ENCODE results near the gene FASN.
A peak's percentile ranks its signal among the peaks of the same experiment; 100 is the strongest.

The FASN gene

DNA sequence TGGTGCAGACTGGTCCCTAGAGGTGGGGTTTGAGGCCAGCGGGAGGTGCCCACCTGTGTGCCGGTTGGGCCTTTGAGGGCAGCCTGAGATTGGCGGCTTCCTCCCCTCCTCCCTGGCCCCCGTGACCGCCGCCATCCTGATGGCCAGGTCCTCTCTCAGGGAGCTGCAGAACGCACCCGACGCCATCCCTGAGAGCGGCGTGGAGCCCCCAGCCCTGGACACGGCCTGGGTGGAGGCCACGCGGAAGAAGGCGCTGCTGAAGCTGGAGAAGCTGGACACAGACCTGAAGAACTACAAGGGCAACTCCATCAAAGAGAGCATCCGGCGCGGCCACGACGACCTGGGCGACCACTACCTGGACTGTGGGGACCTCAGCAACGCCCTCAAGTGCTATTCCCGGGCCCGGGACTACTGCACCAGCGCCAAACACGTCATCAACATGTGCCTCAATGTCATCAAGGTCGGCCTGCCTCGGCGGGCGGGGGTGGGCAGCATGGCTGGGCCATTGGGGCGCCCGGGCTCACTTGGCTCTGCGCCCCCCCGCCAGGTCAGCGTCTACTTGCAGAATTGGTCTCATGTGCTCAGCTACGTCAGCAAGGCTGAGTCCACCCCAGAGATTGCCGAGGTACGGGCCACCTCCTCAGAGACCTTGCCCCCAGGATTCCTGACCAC, 43.5 kb downstream of the FASN start:
- no peak overlapping the region for H3K18ac ChIP-seq (ENCODE audit: low read depth in 1 of 2, low read length in 2 of 2)
- 97% methylated on average over 38 of the region's 38 CpGs for WGBS
- no peak overlapping the region for H2BK5ac ChIP-seq (ENCODE audit: low read depth, low read length, poor library complexity, severe bottlenecking)
- H3K23ac ChIP-seq (ENCODE audit: low read length in 2 of 2), result no peak overlapping the region
- H3K27me3 ChIP-seq (ENCODE audit: control insufficient read depth in 1 of 2, insufficient read depth in 1 of 2, low read length in 2 of 2), result no peaks in the 10 kb centered on the region
- no peak overlapping the region for H2BK15ac ChIP-seq (ENCODE audit: low read depth, poor library complexity, severe bottlenecking)
- H3K79me1 ChIP-seq (replicated peaks; ENCODE audit: low read length, poor library complexity, severe bottlenecking), result peaks cover 49% of the 10 kb centered on the region
- H4K91ac ChIP-seq (ENCODE audit: low read length), result no peak overlapping the region
- H2BK12ac ChIP-seq (ENCODE audit: low read length in 2 of 2), result no peak overlapping the region
- H2AFZ ChIP-seq (ENCODE audit: low read depth, low read length), result no peak overlapping the region
- H3K4me2 ChIP-seq (ENCODE audit: low read length, poor library complexity, severe bottlenecking), result no peak overlapping the region
- H3K4me1 ChIP-seq (ENCODE audit: control insufficient read depth, insufficient read depth, low read depth, low read length), result peaks cover 38% of the 10 kb centered on the region
- no peak for DNase-seq
- H4K8ac ChIP-seq (ENCODE audit: low read length), result no peak overlapping the region
- H3K4ac ChIP-seq (ENCODE audit: low read depth in 1 of 2, low read length in 2 of 2), result no peak overlapping the region
- H3K9ac ChIP-seq (ENCODE audit: low read length), result no peak overlapping the region
- H3K14ac ChIP-seq (ENCODE audit: low read length in 2 of 2), result no peak overlapping the region
- H3K27ac ChIP-seq (ENCODE audit: low read length, poor library complexity, severe bottlenecking), result no peak overlapping the region
- no peak overlapping the region for H2BK120ac ChIP-seq (ENCODE audit: low read depth, low read length)
- H3K36me3 ChIP-seq (ENCODE audit: control insufficient read depth in 1 of 2, insufficient read depth in 2 of 2, low read depth in 1 of 2, low read length in 2 of 2), result peaks cover 63 to 79% of the 10 kb centered on the region in 2 experiments
- no peaks in the 10 kb centered on the region for H3K9me3 ChIP-seq (ENCODE audit: control insufficient read depth, low read length)
- H3K4me3 ChIP-seq (ENCODE audit: insufficient read depth in 1 of 2, low read depth in 1 of 2, low read length in 2 of 2), result no peak overlapping the region
- no peak overlapping the region for H2AK5ac ChIP-seq (ENCODE audit: low read length, severe bottlenecking)

GRCh38 chr17:82053556-82054263, 44.3 kb downstream of the FASN start:
- 98% methylated on average over 28 of the region's 28 CpGs for whole genome bisulfite sequencing
- DNase-seq, result no peak
- H2BK12ac ChIP-seq (ENCODE audit: low read length in 2 of 2), result no peak overlapping the region
- no peak overlapping the region for H3K18ac ChIP-seq (ENCODE audit: low read depth in 1 of 2, low read length in 2 of 2)
- no peak overlapping the region for H2AK5ac ChIP-seq (ENCODE audit: low read length, severe bottlenecking)
- no peak overlapping the region for H2BK5ac ChIP-seq (ENCODE audit: low read depth, low read length, poor library complexity, severe bottlenecking)
- no peak overlapping the region for H2BK120ac ChIP-seq (ENCODE audit: low read depth, low read length)
- no peak overlapping the region for H3K27ac ChIP-seq (ENCODE audit: low read length, poor library complexity, severe bottlenecking)
- no peak overlapping the region for H2AFZ ChIP-seq (ENCODE audit: low read depth, low read length)
- no peak overlapping the region for H3K4me2 ChIP-seq (ENCODE audit: low read length, poor library complexity, severe bottlenecking)
- no peak overlapping the region for H3K23ac ChIP-seq (ENCODE audit: low read length in 2 of 2)
- no peaks in the 10 kb centered on the region for H3K27me3 ChIP-seq (ENCODE audit: control insufficient read depth in 1 of 2, insufficient read depth in 1 of 2, low read length in 2 of 2)
- peaks cover 52% of the 10 kb centered on the region for H3K79me1 ChIP-seq (replicated peaks; ENCODE audit: low read length, poor library complexity, severe bottlenecking)
- no peak overlapping the region for H3K4ac ChIP-seq (ENCODE audit: low read depth in 1 of 2, low read length in 2 of 2)
- H3K4me3 ChIP-seq (ENCODE audit: insufficient read depth in 1 of 2, low read depth in 1 of 2, low read length in 2 of 2), result peak overlapping the region in 1 of 2 experiments; percentile 85
- H4K8ac ChIP-seq (ENCODE audit: low read length), result no peak overlapping the region
- H4K91ac ChIP-seq (ENCODE audit: low read length), result peak overlapping the region; percentile 36
- H2BK15ac ChIP-seq (ENCODE audit: low read depth, poor library complexity, severe bottlenecking), result no peak overlapping the region
- no peak overlapping the region for H3K14ac ChIP-seq (ENCODE audit: low read length in 2 of 2)
- H3K36me3 ChIP-seq (ENCODE audit: control insufficient read depth in 1 of 2, insufficient read depth in 2 of 2, low read depth in 1 of 2, low read length in 2 of 2), result peaks cover 64 to 79% of the 10 kb centered on the region in 2 experiments
- peak overlapping the region; percentile 85 for H3K9ac ChIP-seq (ENCODE audit: low read length)
- no peaks in the 10 kb centered on the region for H3K9me3 ChIP-seq (ENCODE audit: control insufficient read depth, low read length)
- H3K4me1 ChIP-seq (ENCODE audit: control insufficient read depth, insufficient read depth, low read depth, low read length), result peaks cover 37% of the 10 kb centered on the region

DNA sequence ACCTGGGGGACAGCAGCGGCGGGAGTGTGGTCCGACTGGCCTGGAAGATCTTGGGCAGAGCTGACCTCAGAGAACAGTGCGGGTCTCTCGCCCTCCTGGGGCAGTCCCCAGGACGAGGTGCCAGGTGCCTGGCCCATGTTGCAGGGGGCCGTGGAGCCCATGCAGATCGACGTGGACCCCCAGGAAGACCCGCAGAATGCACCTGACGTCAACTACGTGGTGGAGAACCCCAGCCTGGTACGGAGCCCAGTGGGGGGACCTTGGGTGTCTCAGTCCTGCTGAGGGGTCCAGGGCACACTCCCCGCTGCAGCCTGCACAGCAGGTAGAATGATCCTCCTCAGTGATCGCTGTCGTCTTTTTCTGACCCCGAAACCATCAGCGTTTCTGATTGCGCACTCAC, 44.9 kb downstream of the FASN start:
- Histone ChIP-seq H2AFZ (ENCODE audit: low read depth, low read length) (no peak overlapping the region), H3K27me3 (ENCODE audit: control insufficient read depth in 1 of 2, insufficient read depth in 1 of 2, low read length in 2 of 2) (no peaks in the 10 kb centered on the region), H2BK120ac (ENCODE audit: low read depth, low read length) (no peak overlapping the region), H3K4me3 (ENCODE audit: insufficient read depth in 1 of 2, low read depth in 1 of 2, low read length in 2 of 2) (peak overlapping the region in 1 of 2 experiments; percentile 85), H3K4me2 (ENCODE audit: low read length, poor library complexity, severe bottlenecking) (peak overlapping the region; percentile 88), H3K4ac (ENCODE audit: low read depth in 1 of 2, low read length in 2 of 2) (no peak overlapping the region), H2BK12ac (ENCODE audit: low read length in 2 of 2) (no peak overlapping the region), H3K36me3 (ENCODE audit: control insufficient read depth in 1 of 2, insufficient read depth in 2 of 2, low read depth in 1 of 2, low read length in 2 of 2) (peaks cover 65 to 79% of the 10 kb centered on the region in 2 experiments), H3K23ac (ENCODE audit: low read length in 2 of 2) (no peak overlapping the region), H3K9me3 (ENCODE audit: control insufficient read depth, low read length) (no peaks in the 10 kb centered on the region), H4K91ac (ENCODE audit: low read length) (no peak overlapping the region), H3K18ac (ENCODE audit: low read depth in 1 of 2, low read length in 2 of 2) (no peak overlapping the region), H3K9ac (ENCODE audit: low read length) (peak overlapping the region; percentile 85), H2AK5ac (ENCODE audit: low read length, severe bottlenecking) (no peak overlapping the region), H2BK5ac (ENCODE audit: low read depth, low read length, poor library complexity, severe bottlenecking) (no peak overlapping the region), H4K8ac (ENCODE audit: low read length) (no peak overlapping the region), H2BK15ac (ENCODE audit: low read depth, poor library complexity, severe bottlenecking) (no peak overlapping the region), H3K14ac (ENCODE audit: low read length in 2 of 2) (no peak overlapping the region), H3K27ac (ENCODE audit: low read length, poor library complexity, severe bottlenecking) (no peak overlapping the region), H3K4me1 (ENCODE audit: control insufficient read depth, insufficient read depth, low read depth, low read length) (peaks cover 37% of the 10 kb centered on the region), H3K79me1 (replicated peaks; ENCODE audit: low read length, poor library complexity, severe bottlenecking) (peaks cover 54% of the 10 kb centered on the region)
- DNase-seq, result no peak
- 94% methylated on average over 19 of the region's 19 CpGs for WGBS

GRCh38 chr17:82052638-82053059, 45.4 kb downstream of the FASN start:
- H3K9ac ChIP-seq (ENCODE audit: low read length), result peak overlapping the region; percentile 85
- no peak overlapping the region for H3K14ac ChIP-seq (ENCODE audit: low read length in 2 of 2)
- DNase-seq, result no peak
- no peaks in the 10 kb centered on the region for H3K27me3 ChIP-seq (ENCODE audit: control insufficient read depth in 1 of 2, insufficient read depth in 1 of 2, low read length in 2 of 2)
- no peak overlapping the region for H3K27ac ChIP-seq (ENCODE audit: low read length, poor library complexity, severe bottlenecking)
- no peak overlapping the region for H2BK5ac ChIP-seq (ENCODE audit: low read depth, low read length, poor library complexity, severe bottlenecking)
- no peak overlapping the region for H3K18ac ChIP-seq (ENCODE audit: low read depth in 1 of 2, low read length in 2 of 2)
- peak overlapping the region; percentile 88 for H3K4me2 ChIP-seq (ENCODE audit: low read length, poor library complexity, severe bottlenecking)
- peaks cover 37% of the 10 kb centered on the region for H3K4me1 ChIP-seq (ENCODE audit: control insufficient read depth, insufficient read depth, low read depth, low read length)
- H2AFZ ChIP-seq (ENCODE audit: low read depth, low read length), result no peak overlapping the region
- H4K91ac ChIP-seq (ENCODE audit: low read length), result no peak overlapping the region
- H3K4me3 ChIP-seq (ENCODE audit: insufficient read depth in 1 of 2, low read depth in 1 of 2, low read length in 2 of 2), result peak overlapping the region; percentile 85 to 89
- no peak overlapping the region for H3K4ac ChIP-seq (ENCODE audit: low read depth in 1 of 2, low read length in 2 of 2)
- 34% methylated on average over 19 of the region's 19 CpGs for WGBS
- no peak overlapping the region for H4K8ac ChIP-seq (ENCODE audit: low read length)
- H2BK120ac ChIP-seq (ENCODE audit: low read depth, low read length), result no peak overlapping the region
- H2BK15ac ChIP-seq (ENCODE audit: low read depth, poor library complexity, severe bottlenecking), result no peak overlapping the region
- H2AK5ac ChIP-seq (ENCODE audit: low read length, severe bottlenecking), result no peak overlapping the region
- H3K79me1 ChIP-seq (replicated peaks; ENCODE audit: low read length, poor library complexity, severe bottlenecking), result peaks cover 54% of the 10 kb centered on the region
- no peak overlapping the region for H2BK12ac ChIP-seq (ENCODE audit: low read length in 2 of 2)
- peak overlapping the region in 1 of 2 experiments; percentile 60 for H3K23ac ChIP-seq (ENCODE audit: low read length in 2 of 2)
- H3K9me3 ChIP-seq (ENCODE audit: control insufficient read depth, low read length), result no peaks in the 10 kb centered on the region
- H3K36me3 ChIP-seq (ENCODE audit: control insufficient read depth in 1 of 2, insufficient read depth in 2 of 2, low read depth in 1 of 2, low read length in 2 of 2), result peaks cover 65 to 79% of the 10 kb centered on the region in 2 experiments

Data from mesenchymal stem cell (in vitro differentiated cells and primary cell).